GM21619 (cell line): ENCODE data around the gene PLCXD3.
A peak's percentile ranks its signal among the peaks of the same experiment; 100 is the strongest.
"Not testable (repeated sequence)": the region's sequence is repeated elsewhere in the genome, so short reads cannot be mapped to it uniquely, and the experiment has no call there.

Experiments used
- ATAC-seq: cut with Tn5 transposase; IDR thresholded peaks from one replicate; pipeline ENCODE4 v1.9.1; 2021; ENCODE audit not compliant: unreplicated experiment

Gene PLCXD3

GRCh38 chr5:41363343-41363986 lies 146.9 kb downstream of the PLCXD3 start:
- no peak for ATAC-seq

- no peak for ATAC-seq
These were observed 153.6 kb downstream of the PLCXD3 start for GRCh38 chr5:41356786-41357185.

GRCh38 chr5:41349846-41350245 lies 160.6 kb downstream of the PLCXD3 start:
- ATAC-seq, result no peak

GRCh38 chr5:41347569-41347968 lies 162.8 kb downstream of the PLCXD3 start:
- ATAC-seq, result no peak

- ATAC-seq, result no peak
These were observed 163.8 kb downstream of the PLCXD3 start for GRCh38 chr5:41346609-41347008.

GRCh38 chr5:41345295-41345694 lies 165.1 kb downstream of the PLCXD3 start:
- ATAC-seq, result no peak

GRCh38 chr5:41339339-41339738 lies 171.1 kb downstream of the PLCXD3 start:
- ATAC-seq, result no peak

- no peak for ATAC-seq
These were observed 172.2 kb downstream of the PLCXD3 start for GRCh38 chr5:41338136-41338675.

GRCh38 chr5:41337724-41338123 lies 172.7 kb downstream of the PLCXD3 start:
- no peak for ATAC-seq

GRCh38 chr5:41337216-41337615 lies 173.2 kb downstream of the PLCXD3 start:
- no peak for ATAC-seq

- no peak for ATAC-seq
These were observed 173.9 kb downstream of the PLCXD3 start for GRCh38 chr5:41336471-41336870.

GRCh38 chr5:41335596-41336181 lies 174.7 kb downstream of the PLCXD3 start:
- no peak for ATAC-seq

GRCh38 chr5:41334758-41335157 lies 175.6 kb downstream of the PLCXD3 start:
- ATAC-seq, result peak; percentile 77

GRCh38 chr5:41334221-41334620 lies 176.2 kb downstream of the PLCXD3 start:
- ATAC-seq, result no peak

- no peak for ATAC-seq
These were observed 185.3 kb downstream of the PLCXD3 start for GRCh38 chr5:41325074-41325473.

- not testable (repeated sequence) for ATAC-seq
These were observed 187.6 kb downstream of the PLCXD3 start for GRCh38 chr5:41322826-41323225.

- no peak for ATAC-seq
These were observed 197.8 kb downstream of the PLCXD3 start for GRCh38 chr5:41312478-41313060.

GRCh38 chr5:41312066-41312465 lies 198.3 kb downstream of the PLCXD3 start:
- ATAC-seq, result no peak

GRCh38 chr5:41309275-41309674 lies 201.1 kb downstream of the PLCXD3 start:
- ATAC-seq, result no peak

GRCh38 chr5:41306005-41306404 lies 204.4 kb downstream of the PLCXD3 start:
- no peak for ATAC-seq

GRCh38 chr5:41305056-41305455 lies 205.3 kb downstream of the PLCXD3 start:
- ATAC-seq, result no peak

- no peak for ATAC-seq
These were observed 214.3 kb downstream of the PLCXD3 start for GRCh38 chr5:41296066-41296465.
